ENCODE data around the gene FBXO31. TPM values are rescaled to one million over a fixed set of nuclear protein-coding genes. Genes with fewer than 3 reads are reported as not detected.

The FBXO31 gene
- total and polyA plus RNA-seq, 2 of the 13 experiments (the other 11 are each of a cell fraction or from before 2014, with no cell fraction given) = 92.4 to 101 TPM

- no peak for TF ChIP-seq CHD2 (IDR thresholded peaks at IDR 0.05; ENCODE audit: low read depth, low read length)
- no peak for TF ChIP-seq NFYC (CRISPR knock-in tag; IDR thresholded peaks at IDR 0.05)
- no peak for TF ChIP-seq DBP (CRISPR knock-in tag; IDR thresholded peaks at IDR 0.05; ENCODE audit: not compliant biosample characterization)
- TF ChIP-seq MTA3 (CRISPR knock-in tag; IDR thresholded peaks at IDR 0.05) = no peak
- peak; percentile 51 for TF ChIP-seq STAG1 (CRISPR knock-in tag; IDR thresholded peaks at IDR 0.05)
- no peak for TF ChIP-seq POLR2A (IDR thresholded peaks at IDR 0.05; ENCODE audit: insufficient read depth in 1 of 2, low read depth in 2 of 2, low read length in 2 of 2)
- no peak for TF ChIP-seq ZNF776 (CRISPR knock-in tag; IDR thresholded peaks at IDR 0.05)
- TF ChIP-seq SMC3 (IDR thresholded peaks at IDR 0.05; ENCODE audit: low read length) = peak; percentile 14; the same call in 1 of the 2 replicates
- TF ChIP-seq MEIS1 (CRISPR knock-in tag; IDR thresholded peaks at IDR 0.05; ENCODE audit: borderline replicate concordance) = no peak
These were observed 33.4 kb upstream of the FBXO31 start (continued) for GRCh38 chr16:87416826-87417527.

- 91% methylated on average over 9 of the region's 9 CpGs for WGBS (ENCODE audit: low lambda C conversion rate)
- Histone ChIP-seq H3K27ac (ENCODE audit: extremely low read length, insufficient read depth, low read length) (no peak overlapping the region), H3K9ac (ENCODE audit: insufficient read depth, low read depth, low read length) (no peak overlapping the region), H4K20me1 (ENCODE audit: insufficient read depth, low read length) (no peaks in the 10 kb centered on the region; the same call in 1 of the 2 replicates), H3K4me2 (ENCODE audit: low read depth, low read length) (no peak overlapping the region), H3K27me3 (ENCODE audit: control insufficient read depth in 1 of 2, insufficient read depth in 2 of 2, low read length in 2 of 2) (no peaks in the 10 kb centered on the region), H3K79me2 (ENCODE audit: insufficient read depth, low read length) (no peaks in the 10 kb centered on the region), H3K9me3 (ENCODE audit: low read length) (no peaks in the 10 kb centered on the region), H3K4me1 (ENCODE audit: insufficient read depth, low read length) (no peaks in the 10 kb centered on the region), H2AFZ (ENCODE audit: low read length) (no peak overlapping the region), H3K4me3 (replicated peaks in 1 of 3; ENCODE audit: insufficient read depth in 1 of 3, low read depth in 2 of 3, low read length in 3 of 3) (no peak overlapping the region), H3K36me3 (replicated peaks in 1 of 2; ENCODE audit: control insufficient read depth in 1 of 2, insufficient read depth in 2 of 2, low read length in 2 of 2) (peaks cover 58 to 78% of the 10 kb centered on the region in 2 experiments)
- ChIA-PET POLR2A (no interaction called here), CTCF (ENCODE audit: low intra/inter-chr PET ratio, low total read pairs) (interaction anchor here (1.8 kb wide), 1 partner anchor 220 kb away, joined by 11 read pairs; no protein-coding TSS in a partner anchor)
- BruUV-seq (replicated peaks) = no TSS peak
- intact Hi-C loops (cut with micrococcal nuclease; ENCODE audit: unreplicated experiment) = no loop called here
- TF ChIP-seq ZFP1 (CRISPR knock-in tag; IDR thresholded peaks at IDR 0.05) (no peak), EZH2 (conservative IDR thresholded peaks at IDR 0.05; ENCODE audit: low read depth, low read length) (no peak), PRDM10 (CRISPR knock-in tag; IDR thresholded peaks at IDR 0.05; ENCODE audit: low read depth) (no peak), ZNF7 (CRISPR knock-in tag; IDR thresholded peaks at IDR 0.05) (no peak)
- in situ Hi-C loops (cut with HindIII; ENCODE audit: extremely low pct_ligation_motif_present, low pct_unique_long_range_greater_than_20kb) = no loop called here
- FAIRE-seq = no peak
- DNase-seq (ENCODE audit: low spot score) = no peak
- no peak for ATAC-seq
These were observed 31.9 kb upstream of the FBXO31 start for GRCh38 chr16:87415441-87415840.

Measured in HepG2 (cell line).